ENCODE measurements around the gene SGSM2.

DNA sequence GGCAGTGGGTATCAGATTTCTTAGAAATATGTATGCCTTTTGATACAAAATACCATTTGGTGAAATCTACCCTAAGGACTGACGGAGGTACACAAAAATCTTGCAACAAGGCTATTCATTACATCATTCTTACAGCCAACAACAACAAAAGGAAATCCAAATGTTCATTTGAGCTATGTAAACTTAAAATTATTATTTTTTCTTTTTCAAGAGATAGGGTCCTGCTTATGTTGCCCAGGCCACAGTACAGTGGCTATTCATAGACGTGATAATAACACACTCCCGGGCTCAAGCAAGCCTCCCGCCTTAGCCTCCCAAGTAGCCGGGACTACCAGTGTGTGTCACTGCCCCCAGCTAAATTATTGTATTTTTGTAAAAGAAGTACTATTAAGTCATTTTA lies 24.6 kb upstream of the SGSM2 start:
- TF ChIP-seq POLR2A (IDR thresholded peaks at IDR 0.05): no peak
- TF ChIP-seq, protein P1, sequence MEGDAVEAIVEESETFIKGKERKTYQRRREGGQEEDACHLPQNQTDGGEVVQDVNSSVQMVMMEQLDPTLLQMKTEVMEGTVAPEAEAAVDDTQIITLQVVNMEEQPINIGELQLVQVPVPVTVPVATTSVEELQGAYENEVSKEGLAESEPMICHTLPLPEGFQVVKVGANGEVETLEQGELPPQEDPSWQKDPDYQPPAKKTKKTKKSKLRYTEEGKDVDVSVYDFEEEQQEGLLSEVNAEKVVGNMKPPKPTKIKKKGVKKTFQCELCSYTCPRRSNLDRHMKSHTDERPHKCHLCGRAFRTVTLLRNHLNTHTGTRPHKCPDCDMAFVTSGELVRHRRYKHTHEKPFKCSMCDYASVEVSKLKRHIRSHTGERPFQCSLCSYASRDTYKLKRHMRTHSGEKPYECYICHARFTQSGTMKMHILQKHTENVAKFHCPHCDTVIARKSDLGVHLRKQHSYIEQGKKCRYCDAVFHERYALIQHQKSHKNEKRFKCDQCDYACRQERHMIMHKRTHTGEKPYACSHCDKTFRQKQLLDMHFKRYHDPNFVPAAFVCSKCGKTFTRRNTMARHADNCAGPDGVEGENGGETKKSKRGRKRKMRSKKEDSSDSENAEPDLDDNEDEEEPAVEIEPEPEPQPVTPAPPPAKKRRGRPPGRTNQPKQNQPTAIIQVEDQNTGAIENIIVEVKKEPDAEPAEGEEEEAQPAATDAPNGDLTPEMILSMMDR (IDR thresholded peaks at IDR 0.05): no peak

Measured in suprapubic skin (tissue), 3 donors.